Left ventricle myocardium inferior (tissue), 1 donor: ENCODE results near the gene DIPK1B. TPM values are rescaled to one million over a fixed set of nuclear protein-coding genes. Genes with fewer than 3 reads are reported as not detected.

ENCODE experiments used
- DNase-seq: peaks from one replicate; pipeline ENCODE4 v3.0.0-alpha.2; 2020
- H3K27ac ChIP-seq: fragments of 200-600 bp; replicated peaks from 2 replicates; pipeline ENCODE4 v1.8.0; 2021
- H3K27me3 ChIP-seq: fragments of 200-600 bp; 2 replicates; pipeline ENCODE4 v1.8.0; 2021; ENCODE audit warnings: low read depth
- H3K36me3 ChIP-seq: fragments of 200-600 bp; 2 replicates; pipeline ENCODE4 v1.8.0; 2021
- H3K4me1 ChIP-seq: fragments of 200-600 bp; 2 replicates; pipeline ENCODE4 v1.8.0; 2021
- H3K4me3 ChIP-seq: fragments of 200-600 bp; 2 replicates; pipeline ENCODE4 v1.8.0; 2021; ENCODE audit warnings: mild to moderate bottlenecking, moderate library complexity
- H3K9me3 ChIP-seq: fragments of 200-600 bp; replicated peaks from 2 replicates; pipeline ENCODE4 v1.8.0; 2021
- intact Hi-C: fragments of 100-400 bp; cut with micrococcal nuclease; formaldehyde crosslinking; loops from one replicate; pipeline ENCODE4 v1.11.0; 2022
- total RNA-seq: library from RNA; stranded (reverse); fragmentation: NEBNext Ultra II Directional; extraction: Animal tissue kit (Norgen Biotek cat#: 25700); gene quantifications from one replicate; pipeline ENCODE4 v1.2.1, GENCODE V29; 2021
- TF ChIP-seq, protein P1 (sequence below): fragments of 200-600 bp; IDR thresholded peaks from 2 replicates; pipeline ENCODE4 v1.8.0; 2021; ENCODE audit warnings: antibody characterized with exemption, mild to moderate bottlenecking, borderline replicate concordance
- donor health status: DM: no; HTN: yes; CAD: no; lungs with severe emphysema.

The DIPK1B gene
- total RNA-seq, 1 donor from 2014 or later = 21.4 TPM

DNA sequence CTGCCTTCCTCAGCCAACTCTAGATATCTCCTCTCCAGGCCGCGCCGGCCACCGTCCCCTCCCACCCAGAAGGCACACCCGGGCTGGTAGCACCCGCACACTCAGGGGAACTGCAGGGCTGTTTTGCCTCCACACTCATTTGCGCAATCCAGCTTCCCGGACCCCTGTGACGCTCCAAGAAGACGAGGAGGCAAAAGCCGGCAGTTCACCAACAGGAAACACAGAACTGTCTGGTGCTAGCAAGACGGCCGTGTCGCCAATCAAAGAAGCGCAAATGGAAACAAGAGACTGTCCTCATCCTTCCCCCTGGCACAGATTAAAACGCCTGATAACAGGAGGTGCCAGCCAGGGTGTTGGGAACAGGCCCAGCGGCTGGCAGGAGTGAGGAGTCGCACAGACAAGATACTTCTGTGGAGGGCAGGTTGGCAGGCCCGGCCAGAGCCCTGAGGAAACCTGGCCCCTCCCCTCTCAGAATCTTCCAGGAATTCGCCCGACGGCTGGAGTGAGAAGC is 32.9 kb upstream of the DIPK1B start:
- Histone ChIP-seq H3K4me1 (peaks cover 48% of the 10 kb centered on the region), H3K27me3 (no peaks in the 10 kb centered on the region), H3K4me3 (no peak overlapping the region), H3K27ac (no peak overlapping the region), H3K36me3 (peaks cover 18% of the 10 kb centered on the region), H3K9me3 (no peaks in the 10 kb centered on the region)
- TF ChIP-seq, protein P1, sequence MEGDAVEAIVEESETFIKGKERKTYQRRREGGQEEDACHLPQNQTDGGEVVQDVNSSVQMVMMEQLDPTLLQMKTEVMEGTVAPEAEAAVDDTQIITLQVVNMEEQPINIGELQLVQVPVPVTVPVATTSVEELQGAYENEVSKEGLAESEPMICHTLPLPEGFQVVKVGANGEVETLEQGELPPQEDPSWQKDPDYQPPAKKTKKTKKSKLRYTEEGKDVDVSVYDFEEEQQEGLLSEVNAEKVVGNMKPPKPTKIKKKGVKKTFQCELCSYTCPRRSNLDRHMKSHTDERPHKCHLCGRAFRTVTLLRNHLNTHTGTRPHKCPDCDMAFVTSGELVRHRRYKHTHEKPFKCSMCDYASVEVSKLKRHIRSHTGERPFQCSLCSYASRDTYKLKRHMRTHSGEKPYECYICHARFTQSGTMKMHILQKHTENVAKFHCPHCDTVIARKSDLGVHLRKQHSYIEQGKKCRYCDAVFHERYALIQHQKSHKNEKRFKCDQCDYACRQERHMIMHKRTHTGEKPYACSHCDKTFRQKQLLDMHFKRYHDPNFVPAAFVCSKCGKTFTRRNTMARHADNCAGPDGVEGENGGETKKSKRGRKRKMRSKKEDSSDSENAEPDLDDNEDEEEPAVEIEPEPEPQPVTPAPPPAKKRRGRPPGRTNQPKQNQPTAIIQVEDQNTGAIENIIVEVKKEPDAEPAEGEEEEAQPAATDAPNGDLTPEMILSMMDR = no peak
- DNase-seq = no peak
- intact Hi-C loops = no loop called here

DNA sequence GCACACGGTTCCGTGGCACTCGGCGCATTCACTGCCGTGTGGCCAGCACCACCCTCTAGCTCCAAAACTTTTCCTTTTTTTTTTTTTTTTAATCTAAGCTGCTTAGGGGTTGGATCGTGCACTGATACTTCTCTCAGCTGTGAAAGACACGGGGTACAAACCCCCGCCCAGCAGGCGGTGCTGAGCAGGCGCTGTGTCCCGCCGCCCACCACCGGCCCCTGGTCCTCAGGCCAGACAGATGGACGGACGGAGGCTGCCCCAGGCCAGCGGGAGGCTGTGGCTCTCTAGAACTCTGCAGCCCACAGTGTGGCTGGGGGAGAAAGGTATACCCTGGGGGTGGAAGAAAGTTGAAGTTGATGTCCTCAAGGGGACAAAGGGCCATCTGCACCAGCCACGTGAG is 31.3 kb upstream of the DIPK1B start:
- H3K4me1 ChIP-seq = peaks cover 58% of the 10 kb centered on the region
- no peaks in the 10 kb centered on the region for H3K27me3 ChIP-seq
- H3K9me3 ChIP-seq = no peaks in the 10 kb centered on the region
- TF ChIP-seq, protein P1 = no peak
- no peak for DNase-seq
- no peak overlapping the region for H3K27ac ChIP-seq
- H3K4me3 ChIP-seq = no peak overlapping the region
- intact Hi-C loops = no loop called here
- peaks cover 11% of the 10 kb centered on the region for H3K36me3 ChIP-seq

DNA sequence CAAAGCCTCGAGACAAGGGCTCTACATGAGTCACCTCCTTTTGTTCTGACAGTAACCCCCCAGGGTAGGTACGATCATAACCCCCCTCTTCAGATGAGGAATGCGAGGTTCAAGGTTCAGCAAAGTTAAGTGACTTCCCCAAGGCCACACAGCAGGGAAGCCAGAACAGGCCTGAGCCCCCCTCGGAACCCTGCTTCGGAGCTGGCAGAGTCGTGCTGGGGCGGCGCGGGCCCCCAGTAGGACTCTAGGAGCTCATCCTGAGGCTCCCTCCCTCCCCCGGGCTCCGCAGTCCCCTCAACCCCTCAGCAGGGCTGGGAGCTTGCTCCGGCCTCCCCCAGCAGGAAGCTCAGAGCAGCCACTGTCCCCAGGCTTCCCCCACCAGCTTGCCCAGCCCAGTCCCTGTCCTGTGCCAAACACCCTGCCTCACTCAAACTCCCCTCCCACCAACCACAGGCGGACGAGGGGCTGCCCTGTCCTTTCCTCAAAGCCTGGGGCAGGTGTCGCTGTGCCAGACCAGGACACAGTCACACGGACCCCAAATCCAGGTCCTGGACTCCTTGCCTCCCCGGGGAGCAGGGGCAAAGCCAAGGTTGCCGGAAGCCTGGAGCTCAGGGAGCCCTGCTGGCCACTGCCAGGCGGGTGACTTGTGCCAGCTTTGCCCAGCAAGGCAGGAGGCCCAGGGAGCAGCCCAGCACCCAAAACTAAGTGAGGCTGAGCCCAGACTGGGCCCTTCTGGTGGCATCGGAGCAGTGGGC is 30.2 kb upstream of the DIPK1B start:
- no peak overlapping the region for H3K4me3 ChIP-seq
- no peaks in the 10 kb centered on the region for H3K9me3 ChIP-seq
- no peak for DNase-seq
- intact Hi-C loops = no loop called here
- H3K4me1 ChIP-seq = peaks cover 69% of the 10 kb centered on the region
- peaks cover under 1% of the 10 kb centered on the region for H3K36me3 ChIP-seq
- no peaks in the 10 kb centered on the region for H3K27me3 ChIP-seq
- TF ChIP-seq, protein P1 = no peak
- no peak overlapping the region for H3K27ac ChIP-seq

DNA sequence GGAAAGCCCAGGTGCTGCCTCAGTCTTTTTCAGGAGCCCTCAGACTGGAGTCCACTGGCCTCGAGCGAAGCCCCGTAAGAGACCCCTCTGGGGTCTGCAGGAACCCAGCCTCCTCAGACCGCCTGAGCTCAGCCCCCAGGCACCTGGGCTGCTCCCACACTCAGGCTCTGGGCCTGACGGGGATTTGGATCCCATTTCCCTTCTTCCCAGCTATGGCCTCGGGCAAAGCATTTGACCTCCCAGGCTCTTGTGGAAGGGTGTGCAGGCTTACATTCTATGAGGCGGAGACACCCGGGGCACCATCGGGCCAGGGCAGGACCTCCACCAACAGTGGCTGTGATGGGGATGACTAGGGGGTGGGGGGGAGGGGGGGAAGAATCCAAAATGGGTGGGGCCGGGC is 29.7 kb upstream of the DIPK1B start:
- Histone ChIP-seq H3K9me3 (no peaks in the 10 kb centered on the region), H3K27ac (no peak overlapping the region), H3K4me3 (no peak overlapping the region), H3K36me3 (no peaks in the 10 kb centered on the region), H3K27me3 (no peaks in the 10 kb centered on the region), H3K4me1 (peaks cover 74% of the 10 kb centered on the region)
- DNase-seq = no peak
- TF ChIP-seq, protein P1 = no peak
- intact Hi-C loops = no loop called here

DNA sequence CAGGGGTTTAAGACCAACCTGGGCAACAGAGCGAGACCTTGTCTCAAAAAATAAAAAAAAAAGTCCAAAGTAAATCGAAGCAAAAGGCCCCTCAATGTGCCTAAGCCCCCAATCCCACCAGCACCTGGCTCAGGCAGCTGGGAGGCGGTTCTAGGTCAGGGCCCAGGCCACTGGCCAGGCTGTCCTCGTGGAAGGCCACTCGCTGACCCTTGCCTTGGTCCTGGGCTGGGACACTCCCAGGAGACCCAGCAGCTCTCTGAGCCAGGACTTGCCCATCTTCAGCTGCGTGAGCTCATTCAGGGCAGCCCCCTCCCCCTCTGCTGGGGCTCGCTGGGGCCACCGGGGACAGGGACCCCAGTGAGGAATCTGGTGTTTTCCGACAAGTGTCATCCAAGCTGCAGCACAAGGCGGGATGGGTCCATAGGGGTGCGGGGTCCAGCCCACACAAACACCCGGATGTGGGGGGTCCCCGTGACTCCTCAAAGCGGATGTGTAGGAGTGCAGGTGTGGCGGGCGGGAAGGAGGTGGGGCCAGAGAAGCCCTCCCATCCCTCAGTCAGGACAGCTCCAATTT is 29.1 kb upstream of the DIPK1B start:
- H3K27ac ChIP-seq = no peak overlapping the region
- H3K9me3 ChIP-seq = no peaks in the 10 kb centered on the region
- DNase-seq = no peak
- TF ChIP-seq, protein P1 = no peak
- no peaks in the 10 kb centered on the region for H3K27me3 ChIP-seq
- H3K4me1 ChIP-seq = peaks cover 80% of the 10 kb centered on the region
- no peak overlapping the region for H3K4me3 ChIP-seq
- intact Hi-C loops = no loop called here
- no peaks in the 10 kb centered on the region for H3K36me3 ChIP-seq
